Epithelial cell of esophagus (primary cell): Measurements from ENCODE around the gene PNLIPRP2.
A peak's percentile ranks its signal among the peaks of the same experiment; 100 is the strongest.

ENCODE experiments used
- DNase-seq: peaks from one replicate; pipeline ENCODE4 v3.0.0; 2010; ENCODE audit warnings: low read depth
- H3K4me3 ChIP-seq: 2 replicates; pipeline ENCODE4 v1.5.1; 2011; ENCODE audit warnings: mild to moderate bottlenecking, low read length, control low read depth
- CTCF ChIP-seq: IDR thresholded peaks from 2 replicates; pipeline ENCODE4 v1.5.1; 2011; ENCODE audit warnings: low read depth, mild to moderate bottlenecking, low read length, control low read depth, inconsistent platforms; ENCODE audit not compliant: insufficient read depth; ENCODE audit errors: missing control alignments

PNLIPRP2 gene

DNA sequence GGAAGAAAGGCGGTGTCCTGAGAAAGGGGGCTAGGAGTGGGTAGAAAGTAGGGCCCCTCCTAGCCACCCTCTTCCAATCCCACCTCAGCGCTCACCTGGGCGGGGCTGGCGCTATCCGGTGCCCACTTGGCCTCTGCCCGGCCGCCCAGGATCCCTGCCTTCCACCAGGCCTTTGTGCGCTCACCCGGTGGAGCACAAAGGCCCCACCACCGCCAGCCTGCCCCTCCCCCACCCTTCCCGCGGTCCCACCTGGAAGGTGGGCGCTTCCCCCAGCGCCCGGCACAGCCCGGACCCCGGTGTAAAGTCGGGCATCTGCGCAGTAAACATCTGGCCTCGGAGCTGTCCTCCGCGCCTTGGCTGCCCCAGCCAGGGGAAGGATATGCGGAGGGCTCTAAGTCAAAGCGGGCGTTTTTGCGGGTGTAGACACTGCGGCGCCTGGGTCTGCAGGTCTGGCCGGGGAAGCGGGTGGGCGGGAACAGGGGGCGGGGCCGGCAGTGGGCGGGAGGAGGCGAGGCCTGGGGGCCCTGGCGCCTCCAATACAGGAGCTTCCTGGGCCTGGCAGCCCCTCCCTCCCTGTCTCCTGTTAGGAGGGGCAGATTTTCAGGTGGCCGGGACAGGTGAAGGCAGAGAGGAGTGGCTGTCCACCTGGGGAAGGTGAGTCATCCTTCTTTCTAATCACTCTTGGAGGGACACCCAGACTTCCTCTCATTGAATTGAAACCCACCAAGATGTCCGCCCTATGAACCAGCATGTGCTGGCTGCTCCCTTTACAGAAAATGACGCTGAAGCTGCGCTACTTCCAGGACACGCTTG, 49.3 kb downstream of the PNLIPRP2 start:
- peak overlapping the region; percentile 20 for H3K4me3 ChIP-seq
- peak; percentile 44 for DNase-seq
- no peak for TF ChIP-seq CTCF

GRCh38 chr10:116670706-116671105, 50.0 kb downstream of the PNLIPRP2 start:
- no peak for DNase-seq
- TF ChIP-seq CTCF: no peak
- no peak overlapping the region for H3K4me3 ChIP-seq

- DNase-seq: peak; percentile 51
- no peak overlapping the region for H3K4me3 ChIP-seq
- TF ChIP-seq CTCF: no peak
Measured at GRCh38 chr10:116671274-116671926, 50.6 kb downstream of the PNLIPRP2 start.

GRCh38 chr10:116672891-116673290, 52.1 kb downstream of the PNLIPRP2 start:
- no peak for DNase-seq
- TF ChIP-seq CTCF: no peak
- no peak overlapping the region for H3K4me3 ChIP-seq

- DNase-seq: no peak
- H3K4me3 ChIP-seq: no peak overlapping the region
- no peak for TF ChIP-seq CTCF
Measured at GRCh38 chr10:116673866-116674265, 53.1 kb downstream of the PNLIPRP2 start.

DNA sequence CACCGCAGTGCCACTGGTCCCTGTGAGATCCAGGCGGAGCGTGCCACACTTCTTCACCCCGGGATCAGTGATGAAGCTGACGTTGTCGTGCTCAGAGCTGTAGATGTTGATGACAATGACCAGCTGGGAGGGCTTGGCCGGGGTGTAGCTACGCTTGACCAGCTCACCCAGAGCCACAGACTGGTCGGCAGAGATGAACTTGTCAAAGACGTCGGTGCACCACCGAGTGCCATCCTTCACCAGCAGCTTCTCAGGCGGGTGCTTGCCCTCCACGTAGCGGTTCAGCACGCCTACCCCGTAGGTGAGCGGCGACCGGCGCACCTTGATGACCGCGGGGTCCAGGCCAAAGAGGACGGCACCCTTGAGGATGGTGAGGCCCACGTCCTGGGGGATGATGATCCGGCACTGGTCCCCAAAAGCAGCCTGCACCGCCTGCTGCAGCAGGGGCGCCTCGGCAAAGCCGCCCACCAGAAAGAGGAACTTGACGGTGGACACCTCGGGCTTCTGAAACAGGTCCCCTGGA, 54.2 kb downstream of the PNLIPRP2 start:
- TF ChIP-seq CTCF: no peak
- no peak for DNase-seq
- no peak overlapping the region for H3K4me3 ChIP-seq

DNA sequence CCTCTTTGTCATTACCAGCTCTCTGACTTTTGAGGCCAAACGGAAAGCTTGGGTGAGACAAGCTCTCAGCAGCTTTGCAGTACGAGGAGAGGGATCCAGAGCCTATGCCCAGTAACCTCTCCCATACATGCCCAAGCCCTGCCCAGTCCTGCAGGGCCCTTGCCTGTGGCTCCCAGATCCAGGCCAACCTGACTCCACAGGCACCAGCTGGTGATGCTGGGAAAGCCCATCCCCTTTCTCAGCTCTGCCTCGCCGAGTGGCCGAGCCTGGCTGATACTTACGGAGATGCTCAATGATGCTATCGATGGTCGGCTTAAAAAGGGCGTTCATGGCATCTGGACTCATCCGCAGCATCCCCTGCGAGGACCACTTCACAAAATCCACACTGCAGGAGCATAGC, 55.4 kb downstream of the PNLIPRP2 start:
- no peak for TF ChIP-seq CTCF
- no peak for DNase-seq
- no peak overlapping the region for H3K4me3 ChIP-seq
